ENCODE data around the gene FXYD4. TPM values are rescaled to one million over a fixed set of nuclear protein-coding genes. Genes with fewer than 3 reads are reported as not detected.
A peak's percentile ranks its signal among the peaks of the same experiment; 100 is the strongest.
"Not testable (repeated sequence)": the region's sequence is repeated elsewhere in the genome, so short reads cannot be mapped to it uniquely, and the experiment has no call there.

Gene FXYD4
- total RNA-seq, 1 experiment from 2014 or later: not detected

DNA sequence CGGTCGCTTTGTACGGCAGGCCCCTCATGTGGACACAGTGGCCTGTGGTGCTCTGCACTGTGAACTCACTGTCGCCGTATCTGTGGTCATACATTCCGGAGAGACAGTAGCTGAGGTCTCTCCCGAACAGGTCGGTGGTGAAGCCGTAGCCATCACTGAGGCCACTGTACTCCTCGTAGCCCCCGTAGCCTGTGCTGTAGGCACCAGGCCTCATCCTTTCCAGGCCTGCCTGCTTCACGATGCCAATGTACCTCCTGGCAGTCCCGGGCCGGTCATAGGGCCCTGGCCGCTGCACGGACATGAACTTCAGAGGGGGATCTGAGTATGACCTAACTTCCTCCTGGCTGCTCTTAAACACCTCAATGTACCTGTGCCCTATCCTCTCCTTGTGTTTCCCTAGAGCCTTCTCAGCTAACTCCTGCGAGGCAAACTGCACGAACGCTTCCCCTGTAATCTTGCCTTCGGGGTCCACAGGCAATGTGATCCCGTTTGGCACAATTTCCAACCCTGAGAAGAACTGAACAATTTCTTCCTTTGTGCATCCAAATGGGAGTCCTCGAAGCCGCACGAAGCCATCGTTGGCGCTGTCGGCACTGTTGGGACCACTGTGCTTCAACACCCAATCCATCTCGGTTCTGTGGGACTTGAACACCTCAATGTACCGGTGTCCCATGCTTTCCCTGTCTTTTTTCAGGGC is 15.7 kb downstream of the FXYD4 start:
- in situ Hi-C loops (cut with HindIII; ENCODE audit: low pct_unique_long_range_greater_than_20kb, low sequenced_read_pairs): no loop called here
- no peak for DNase-seq (ENCODE audit: low read depth, low spot score)

- no peak for DNase-seq (ENCODE audit: low read depth, low spot score)
Observed at GRCh38 chr10:43387678-43388032, 16.2 kb downstream of the FXYD4 start.

DNA sequence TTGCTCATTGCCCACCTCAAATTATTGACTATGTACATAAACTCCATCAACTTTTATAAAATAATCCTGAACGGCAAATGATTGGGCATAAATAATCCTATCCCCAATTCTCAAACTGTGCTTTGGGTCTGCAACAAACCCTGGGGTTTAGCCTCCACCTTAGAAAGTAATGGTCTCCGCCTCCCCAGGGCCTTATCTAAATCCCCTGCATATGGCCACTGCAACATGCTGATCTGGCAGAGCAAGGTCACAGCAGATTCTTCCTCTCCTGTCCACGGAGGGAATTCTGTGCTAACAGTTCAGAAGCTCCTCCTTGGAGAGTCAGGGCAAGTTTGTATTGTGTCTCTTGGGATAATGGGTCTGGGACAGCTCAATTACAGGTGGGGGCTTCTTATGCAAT is 18.4 kb downstream of the FXYD4 start:
- in situ Hi-C loops (cut with HindIII; ENCODE audit: low pct_unique_long_range_greater_than_20kb, low sequenced_read_pairs): no loop called here
- DNase-seq (ENCODE audit: low read depth, low spot score): no peak

More at GRCh38 chr10:43387678-43388032, 16.2 kb downstream of the FXYD4 start:
- in situ Hi-C loops (cut with HindIII; ENCODE audit: low pct_unique_long_range_greater_than_20kb, low sequenced_read_pairs): no loop called here

DNA sequence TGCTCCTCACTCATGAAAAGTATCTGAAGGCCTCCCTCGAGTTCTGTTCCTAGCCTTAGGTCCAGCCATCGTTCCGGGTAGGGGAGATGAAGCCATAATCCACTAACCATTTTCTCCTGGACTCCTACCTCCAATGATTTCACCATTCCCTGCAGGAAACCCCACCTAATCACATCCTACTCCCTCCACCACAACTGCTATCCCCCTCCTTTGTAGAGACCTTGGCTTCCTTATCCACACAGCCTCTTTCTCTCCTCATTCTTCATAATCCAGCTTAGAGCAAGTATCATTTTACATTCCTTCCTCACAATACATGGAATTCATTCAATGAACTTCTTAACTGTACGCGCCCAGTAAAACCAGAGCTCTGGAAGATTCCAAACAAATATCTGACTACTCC is 18.9 kb downstream of the FXYD4 start:
- no peak for DNase-seq (ENCODE audit: low read depth, low spot score)
- in situ Hi-C loops (cut with HindIII; ENCODE audit: low pct_unique_long_range_greater_than_20kb, low sequenced_read_pairs): no loop called here

GRCh38 chr10:43390759-43391158 is 19.3 kb downstream of the FXYD4 start:
- DNase-seq (ENCODE audit: low read depth, low spot score): peak; percentile 72
- in situ Hi-C loops (cut with HindIII; ENCODE audit: low pct_unique_long_range_greater_than_20kb, low sequenced_read_pairs): no loop called here

GRCh38 chr10:43391496-43391895 is 20.1 kb downstream of the FXYD4 start:
- in situ Hi-C loops (cut with HindIII; ENCODE audit: low pct_unique_long_range_greater_than_20kb, low sequenced_read_pairs): no loop called here
- DNase-seq (ENCODE audit: low read depth, low spot score): no peak

GRCh38 chr10:43392748-43393147 is 21.3 kb downstream of the FXYD4 start:
- in situ Hi-C loops (cut with HindIII; ENCODE audit: low pct_unique_long_range_greater_than_20kb, low sequenced_read_pairs): no loop called here
- DNase-seq (ENCODE audit: low read depth, low spot score): no peak

DNA sequence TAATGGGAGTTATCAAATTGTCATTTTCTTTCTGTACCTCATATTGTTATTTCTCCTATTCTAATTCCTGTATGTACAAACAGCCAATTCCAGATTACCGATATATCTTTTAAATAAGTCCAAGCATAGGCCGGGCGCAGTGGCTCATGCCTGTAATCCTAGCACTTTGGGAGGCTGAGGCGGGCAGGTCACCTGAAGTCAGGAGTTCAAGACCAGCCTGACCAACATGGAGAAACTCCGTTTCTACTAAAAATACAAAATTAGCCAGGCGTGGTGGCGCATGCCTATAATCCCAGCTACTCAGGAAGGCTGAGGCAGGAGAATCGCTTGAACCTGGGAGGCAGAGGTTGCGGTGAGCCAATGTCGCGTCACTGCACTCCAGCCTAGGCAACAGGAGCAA is 21.8 kb downstream of the FXYD4 start:
- DNase-seq (ENCODE audit: low read depth, low spot score); in situ Hi-C loops (cut with HindIII; ENCODE audit: low pct_unique_long_range_greater_than_20kb, low sequenced_read_pairs): not testable (repeated sequence)

- DNase-seq (ENCODE audit: low read depth, low spot score): no peak
- in situ Hi-C loops (cut with HindIII; ENCODE audit: low pct_unique_long_range_greater_than_20kb, low sequenced_read_pairs): no loop called here
Observed at GRCh38 chr10:43393606-43394360, 22.3 kb downstream of the FXYD4 start.

DNA sequence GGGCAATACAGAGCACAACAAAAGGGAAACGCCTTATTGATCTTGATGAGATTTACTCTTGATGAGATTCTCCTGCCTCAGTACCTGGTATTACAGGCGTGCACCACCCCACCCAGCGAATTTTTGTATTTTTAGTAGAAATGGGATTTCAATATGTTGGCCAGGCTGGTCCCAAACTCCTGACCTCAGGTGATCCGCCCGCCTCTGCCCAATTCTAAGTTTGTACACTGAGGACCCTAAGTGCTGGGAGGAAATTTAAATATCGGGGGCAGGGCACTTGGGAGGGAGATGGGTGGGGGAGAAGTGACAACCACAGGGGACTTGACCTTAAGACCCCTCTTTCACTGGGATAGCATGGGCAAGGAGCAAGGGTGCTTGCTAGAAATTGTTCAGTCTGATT is 23.4 kb downstream of the FXYD4 start:
- in situ Hi-C loops (cut with HindIII; ENCODE audit: low pct_unique_long_range_greater_than_20kb, low sequenced_read_pairs): no loop called here
- no peak for DNase-seq (ENCODE audit: low read depth, low spot score)

DNA sequence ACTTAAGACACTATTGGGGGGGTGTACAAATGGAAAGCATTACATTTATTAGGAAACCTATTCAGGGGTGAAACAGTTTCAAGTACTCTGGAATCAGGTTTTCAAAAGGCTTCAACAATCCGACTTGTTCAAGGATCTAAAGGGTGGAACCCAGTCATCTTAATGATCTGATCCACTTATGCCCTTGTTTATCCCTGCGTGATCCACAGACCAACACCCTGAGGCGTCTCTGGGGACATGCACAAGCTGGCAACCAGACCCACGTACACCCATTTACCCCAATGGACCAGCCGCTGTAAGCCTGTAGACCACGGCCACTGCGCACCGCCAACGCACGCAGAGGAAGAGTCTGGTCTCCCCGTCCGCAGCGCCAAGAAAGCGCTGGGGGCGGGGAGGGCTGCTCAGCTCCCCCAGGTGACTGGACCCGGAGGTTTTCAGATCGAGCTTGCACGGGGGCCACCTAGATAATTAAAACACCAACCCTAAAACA is 24.2 kb downstream of the FXYD4 start:
- DNase-seq (ENCODE audit: low read depth, low spot score): peak; percentile 21
- in situ Hi-C loops (cut with HindIII; ENCODE audit: low pct_unique_long_range_greater_than_20kb, low sequenced_read_pairs): no loop called here

DNA sequence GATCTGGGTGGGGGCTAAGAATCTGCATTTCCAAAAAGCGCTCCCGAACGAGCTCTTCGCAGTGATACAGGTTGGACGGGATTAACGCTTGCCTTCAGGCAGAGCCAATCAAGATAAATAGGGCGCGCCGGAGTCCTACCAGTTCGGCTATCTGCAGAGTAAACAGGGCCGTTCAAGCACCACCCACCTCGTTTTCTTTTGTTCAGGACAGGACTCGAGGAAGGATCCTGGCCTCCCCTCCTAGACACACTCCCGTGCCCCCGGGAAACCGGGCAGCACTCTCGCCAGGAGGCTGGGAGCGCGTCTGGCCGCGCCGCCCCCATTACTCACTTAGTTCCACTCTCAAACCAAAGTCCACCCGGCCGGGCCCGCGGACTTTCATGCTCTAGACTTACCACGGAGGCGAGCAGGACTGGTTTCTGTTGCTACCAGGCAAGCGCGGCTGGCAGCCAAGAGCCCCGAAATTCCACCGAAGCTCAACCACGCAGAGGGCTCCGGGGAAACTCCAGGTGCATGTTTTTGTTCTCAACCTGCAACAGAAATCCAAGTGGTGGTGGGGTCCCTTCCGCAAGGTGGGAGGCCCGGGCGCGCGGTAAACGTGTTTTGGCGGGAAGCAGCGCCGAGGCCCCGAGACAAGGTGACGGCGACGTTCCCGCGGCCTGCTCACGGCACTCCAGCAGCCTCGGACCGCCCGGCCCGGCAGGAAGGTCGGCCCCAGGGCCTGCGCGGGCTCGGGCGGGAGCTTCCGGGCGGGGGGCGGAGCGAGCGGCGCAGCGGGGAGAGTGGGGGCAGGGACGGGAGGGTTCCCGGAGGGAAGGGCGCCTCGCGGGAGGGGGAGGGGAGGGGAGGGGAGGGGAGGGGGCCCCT is 24.9 kb downstream of the FXYD4 start:
- peak; percentile 63 for DNase-seq (ENCODE audit: low read depth, low spot score)
- in situ Hi-C loops (cut with HindIII; ENCODE audit: low pct_unique_long_range_greater_than_20kb, low sequenced_read_pairs): no loop called here

DNA sequence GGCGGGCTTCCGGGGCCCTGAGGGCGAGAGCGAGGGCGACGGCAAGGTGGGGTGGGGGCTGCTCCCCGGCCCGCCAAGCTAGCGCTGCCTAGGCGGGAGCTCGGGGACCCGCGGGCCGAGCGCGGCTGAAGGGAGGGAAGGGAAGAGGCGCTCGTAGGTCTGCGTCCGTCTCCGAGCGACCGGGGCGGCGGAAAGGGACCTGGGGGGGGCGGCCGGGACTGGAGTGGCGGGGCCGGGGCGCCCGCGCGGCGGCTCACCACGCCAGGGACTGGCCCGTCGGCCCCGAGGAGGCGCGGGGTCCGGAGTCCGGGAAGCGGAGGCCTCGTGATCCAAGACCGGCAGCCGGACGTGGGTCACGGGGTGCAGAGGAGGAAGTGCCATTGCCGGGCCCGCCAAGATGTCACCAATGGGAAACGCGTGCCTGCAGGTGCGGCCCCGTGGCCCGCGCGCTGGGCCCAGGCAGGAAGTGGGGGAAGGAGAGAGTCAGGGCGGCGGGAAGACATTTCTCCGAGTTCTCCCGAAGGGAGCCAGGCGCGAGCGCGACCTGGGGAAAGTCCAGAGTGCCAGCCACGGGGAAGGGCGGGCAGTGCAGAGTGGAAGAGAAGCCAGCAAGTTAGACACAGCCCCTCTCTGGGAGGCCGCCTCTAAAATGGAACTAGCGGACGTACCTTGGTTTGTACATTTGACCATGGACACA is 25.6 kb downstream of the FXYD4 start:
- DNase-seq (ENCODE audit: low read depth, low spot score): peak; percentile 87
- in situ Hi-C loops (cut with HindIII; ENCODE audit: low pct_unique_long_range_greater_than_20kb, low sequenced_read_pairs): no loop called here

DNA sequence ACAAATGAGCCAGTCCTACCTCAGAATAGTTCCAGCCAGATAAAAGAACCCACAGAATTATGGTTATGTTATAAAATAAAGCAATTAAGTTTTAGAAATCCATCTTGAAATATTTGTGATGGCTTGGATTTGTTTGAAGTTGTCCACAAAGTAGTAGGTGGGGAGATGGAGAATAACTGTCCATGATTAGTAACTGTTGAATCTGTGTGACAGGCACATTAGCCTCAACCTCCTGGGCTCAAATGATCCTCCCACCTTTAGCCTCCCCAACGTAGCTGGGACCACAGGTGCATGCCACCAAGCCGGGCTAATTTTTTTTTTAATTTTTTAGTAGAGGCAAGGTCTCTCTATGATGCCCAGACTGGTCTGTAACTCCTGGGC is 27.5 kb downstream of the FXYD4 start:
- in situ Hi-C loops (cut with HindIII; ENCODE audit: low pct_unique_long_range_greater_than_20kb, low sequenced_read_pairs): no loop called here
- no peak for DNase-seq (ENCODE audit: low read depth, low spot score)

- in situ Hi-C loops (cut with HindIII; ENCODE audit: low pct_unique_long_range_greater_than_20kb, low sequenced_read_pairs): no loop called here
- DNase-seq (ENCODE audit: low read depth, low spot score): no peak
Observed at GRCh38 chr10:43399320-43400310, 28.2 kb downstream of the FXYD4 start.

- in situ Hi-C loops (cut with HindIII; ENCODE audit: low pct_unique_long_range_greater_than_20kb, low sequenced_read_pairs): no loop called here
- DNase-seq (ENCODE audit: low read depth, low spot score): no peak
Observed at GRCh38 chr10:43401627-43402026, 30.2 kb downstream of the FXYD4 start.

DNA sequence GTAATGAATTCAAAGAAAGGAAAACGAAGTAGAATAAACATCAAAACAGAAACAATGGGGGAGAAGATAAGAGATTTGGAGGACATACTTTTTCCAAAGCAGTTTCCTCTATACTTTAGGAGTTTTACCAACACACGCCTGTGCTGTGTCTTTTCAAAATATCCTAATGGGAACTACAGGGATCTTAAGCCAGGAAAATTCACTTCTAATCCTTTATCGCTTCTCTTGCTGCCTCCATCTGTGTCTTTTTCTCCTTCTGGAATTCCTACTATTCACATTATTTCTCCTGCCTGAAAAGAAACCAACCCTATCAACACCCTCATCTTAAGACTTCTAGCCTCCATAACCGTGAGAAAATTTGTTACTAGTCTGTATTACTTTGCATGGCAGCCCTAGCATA is 30.7 kb downstream of the FXYD4 start:
- DNase-seq (ENCODE audit: low read depth, low spot score): no peak
- in situ Hi-C loops (cut with HindIII; ENCODE audit: low pct_unique_long_range_greater_than_20kb, low sequenced_read_pairs): no loop called here
